SU-DHL-6 (cell line): ENCODE measurements around the gene AFG1L.

ENCODE experiments used
- EZH2phosphoT487 ChIP-seq: fragments of 200-600 bp; sonication (generic), shearing (Covaris generic); conservative IDR thresholded peaks from 2 replicates; pipeline ENCODE4 v1.6.1; 2018; ENCODE audit warnings: mild to moderate bottlenecking, antibody characterized with exemption, low read length, moderate library complexity, mixed read lengths
- TF ChIP-seq, protein P1 (sequence below): fragments of 200-600 bp; sonication (generic); IDR thresholded peaks from one replicate; pipeline ENCODE4 v1.5.1; 2017; ENCODE audit warnings: antibody characterized with exemption, mild to moderate bottlenecking, low read length, moderate library complexity; ENCODE audit not compliant: insufficient read depth, poor library complexity, severe bottlenecking

DNA sequence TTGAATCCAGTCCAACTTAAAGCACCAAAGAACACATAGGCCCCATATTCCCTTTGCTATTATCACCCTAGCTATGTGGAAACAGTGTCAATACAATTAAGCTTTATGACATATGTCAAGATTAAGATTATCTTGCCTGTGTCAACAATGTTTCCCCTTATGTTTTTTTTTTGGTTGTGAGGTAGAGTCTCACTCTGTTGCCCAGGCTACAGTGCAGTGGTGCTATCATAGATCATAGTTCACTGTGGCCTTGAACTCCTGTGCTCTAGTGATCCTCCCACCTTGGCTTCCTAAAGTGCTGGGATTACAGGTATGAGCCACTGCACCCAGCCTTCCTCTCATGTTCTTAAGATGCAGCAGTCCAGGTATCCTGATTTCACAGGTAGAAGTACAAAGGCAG lies 17.8 kb downstream of the AFG1L start:
- TF ChIP-seq, protein P1, sequence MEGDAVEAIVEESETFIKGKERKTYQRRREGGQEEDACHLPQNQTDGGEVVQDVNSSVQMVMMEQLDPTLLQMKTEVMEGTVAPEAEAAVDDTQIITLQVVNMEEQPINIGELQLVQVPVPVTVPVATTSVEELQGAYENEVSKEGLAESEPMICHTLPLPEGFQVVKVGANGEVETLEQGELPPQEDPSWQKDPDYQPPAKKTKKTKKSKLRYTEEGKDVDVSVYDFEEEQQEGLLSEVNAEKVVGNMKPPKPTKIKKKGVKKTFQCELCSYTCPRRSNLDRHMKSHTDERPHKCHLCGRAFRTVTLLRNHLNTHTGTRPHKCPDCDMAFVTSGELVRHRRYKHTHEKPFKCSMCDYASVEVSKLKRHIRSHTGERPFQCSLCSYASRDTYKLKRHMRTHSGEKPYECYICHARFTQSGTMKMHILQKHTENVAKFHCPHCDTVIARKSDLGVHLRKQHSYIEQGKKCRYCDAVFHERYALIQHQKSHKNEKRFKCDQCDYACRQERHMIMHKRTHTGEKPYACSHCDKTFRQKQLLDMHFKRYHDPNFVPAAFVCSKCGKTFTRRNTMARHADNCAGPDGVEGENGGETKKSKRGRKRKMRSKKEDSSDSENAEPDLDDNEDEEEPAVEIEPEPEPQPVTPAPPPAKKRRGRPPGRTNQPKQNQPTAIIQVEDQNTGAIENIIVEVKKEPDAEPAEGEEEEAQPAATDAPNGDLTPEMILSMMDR, result no peak
- no peak for TF ChIP-seq EZH2phosphoT487
